ENCODE measurements around the gene MCEMP1. TPM values are rescaled to one million over a fixed set of nuclear protein-coding genes. Genes with fewer than 3 reads are reported as not detected.

Gene MCEMP1
- polyA plus RNA-seq (2012; ENCODE audit: insufficient read length, low read depth): not detected

- TF ChIP-seq FOXP2 (optimal IDR thresholded peaks at IDR 0.05; ENCODE audit: borderline replicate concordance, extremely low read depth, extremely low read length, insufficient read depth): no peak
- no peak for TF ChIP-seq SIN3A (IDR thresholded peaks at IDR 0.05; ENCODE audit: borderline replicate concordance, insufficient read depth, low read length)
- no peak for TF ChIP-seq TAF1 (IDR thresholded peaks at IDR 0.05; ENCODE audit: borderline replicate concordance, insufficient read depth, low read length)
- no peak for TF ChIP-seq POLR2AphosphoS5 (IDR thresholded peaks at IDR 0.05; ENCODE audit: low read depth, low read length)
- TF ChIP-seq REST (IDR thresholded peaks at IDR 0.05; ENCODE audit: insufficient read depth in 1 of 2, low read depth in 2 of 2, low read length in 2 of 2): no peak
These were observed at the start of gene MCEMP1 for GRCh38 chr19:7676854-7677253. TSS of gene MCEMP1 (plus strand) at chr19:7677090. CDS start at chr19:7677121, 31 bp downstream.

- TF ChIP-seq POLR2AphosphoS5 (IDR thresholded peaks at IDR 0.05; ENCODE audit: low read depth, low read length) (no peak), TAF1 (IDR thresholded peaks at IDR 0.05; ENCODE audit: borderline replicate concordance, insufficient read depth, low read length) (no peak), SIN3A (IDR thresholded peaks at IDR 0.05; ENCODE audit: borderline replicate concordance, insufficient read depth, low read length) (no peak)
These were observed 49.7 kb upstream of the MCEMP1 start for GRCh38 chr19:7627166-7627565.

GRCh38 chr19:7628589-7629311 is 48.1 kb upstream of the MCEMP1 start:
- TF ChIP-seq REST (IDR thresholded peaks at IDR 0.05; ENCODE audit: insufficient read depth in 1 of 2, low read depth in 2 of 2, low read length in 2 of 2) (no peak), TAF1 (IDR thresholded peaks at IDR 0.05; ENCODE audit: borderline replicate concordance, insufficient read depth, low read length) (no peak), POLR2AphosphoS5 (IDR thresholded peaks at IDR 0.05; ENCODE audit: low read depth, low read length) (no peak), SIN3A (IDR thresholded peaks at IDR 0.05; ENCODE audit: borderline replicate concordance, insufficient read depth, low read length) (no peak), FOXP2 (optimal IDR thresholded peaks at IDR 0.05; ENCODE audit: borderline replicate concordance, extremely low read depth, extremely low read length, insufficient read depth) (no peak)

- no peak for TF ChIP-seq FOXP2 (optimal IDR thresholded peaks at IDR 0.05; ENCODE audit: borderline replicate concordance, extremely low read depth, extremely low read length, insufficient read depth)
- peak in 1 of 2 experiments; percentile 35; a peak in 1 of 4 replicates for TF ChIP-seq REST (IDR thresholded peaks at IDR 0.05; ENCODE audit: insufficient read depth in 1 of 2, low read depth in 2 of 2, low read length in 2 of 2)
- peak; percentile 72; the same call in 1 of the 2 replicates for TF ChIP-seq TAF1 (IDR thresholded peaks at IDR 0.05; ENCODE audit: borderline replicate concordance, insufficient read depth, low read length)
- TF ChIP-seq POLR2AphosphoS5 (IDR thresholded peaks at IDR 0.05; ENCODE audit: low read depth, low read length): peak; percentile 69
- TF ChIP-seq SIN3A (IDR thresholded peaks at IDR 0.05; ENCODE audit: borderline replicate concordance, insufficient read depth, low read length): 0 out of 2 replicates have a peak, but pooled peaks have one; percentile 50
These were observed 47.4 kb upstream of the MCEMP1 start, which contains the start of the genes PET100 and XAB2 for GRCh38 chr19:7629347-7630054. TSS of gene PET100 (plus strand) at chr19:7629793. CDS start at chr19:7629834, 41 bp downstream. TSS of gene XAB2 (minus strand) at chr19:7629545. CDS start at chr19:7629527, 18 bp downstream.

GRCh38 chr19:7631577-7631976 is 45.3 kb upstream of the MCEMP1 start:
- TF ChIP-seq FOXP2 (optimal IDR thresholded peaks at IDR 0.05; ENCODE audit: borderline replicate concordance, extremely low read depth, extremely low read length, insufficient read depth) (no peak), SIN3A (IDR thresholded peaks at IDR 0.05; ENCODE audit: borderline replicate concordance, insufficient read depth, low read length) (no peak), TAF1 (IDR thresholded peaks at IDR 0.05; ENCODE audit: borderline replicate concordance, insufficient read depth, low read length) (no peak), POLR2AphosphoS5 (IDR thresholded peaks at IDR 0.05; ENCODE audit: low read depth, low read length) (no peak), REST (IDR thresholded peaks at IDR 0.05; ENCODE audit: insufficient read depth in 1 of 2, low read depth in 2 of 2, low read length in 2 of 2) (no peak)

Data from PFSK-1 (cell line).